Measurements from ENCODE around the gene PLCXD1.
"Not testable (repeated sequence)": the region's sequence is repeated elsewhere in the genome, so short reads cannot be mapped to it uniquely, and the experiment has no call there.

DNA sequence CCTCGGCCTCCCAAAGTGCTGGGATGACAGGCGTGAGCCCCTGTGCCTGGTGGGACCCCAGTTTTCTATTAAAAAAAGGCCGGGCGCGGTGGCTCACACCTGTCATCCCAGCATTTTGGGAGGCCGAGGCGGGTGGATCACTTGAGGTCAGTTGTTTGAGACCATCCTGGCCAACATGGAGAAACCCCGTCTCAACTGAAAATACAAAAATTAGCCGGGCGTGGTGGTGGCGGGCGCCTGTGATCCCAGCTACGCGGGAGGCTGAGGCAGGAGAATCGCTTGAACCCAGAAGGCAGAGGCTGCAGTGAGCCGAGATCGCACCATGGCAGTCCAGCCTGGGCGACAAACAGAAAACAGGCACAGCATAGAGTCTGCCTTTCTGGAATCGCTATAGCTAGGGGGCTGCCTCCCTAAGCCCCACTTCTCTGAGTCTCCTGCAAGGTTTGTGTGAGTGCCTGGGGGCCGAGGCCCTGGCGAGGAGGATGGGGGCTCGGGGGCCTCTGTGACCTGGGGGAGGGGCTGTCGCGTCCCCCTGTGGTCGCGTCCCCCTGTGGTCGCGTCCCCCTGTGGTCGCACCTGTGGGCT lies 49.1 kb downstream of the PLCXD1 start:
- not testable (repeated sequence) for TF ChIP-seq CTCF, POLR2AphosphoS5 (IDR thresholded peaks at IDR 0.05)

Measured in prostate gland (tissue), 2 donors.